Stimulated activated CD4-positive, alpha-beta T cell treated with anti-CD3 and anti-CD28 coated beads, TNF-alpha, amount 100 ng/mL, for 48 hours (primary cell): ENCODE results near the gene SPAG9.

Experiments
- DNase-seq, 3 donors: peaks; one replicate each; pipeline ENCODE4 v3.0.0-alpha.2; 2020; ENCODE audit warnings: low read depth in 3 of 3

SPAG9 gene

GRCh38 chr17:51120739-51121619 lies at the start of gene SPAG9:
TSS of gene SPAG9 (minus strand) at chr17:51120868. CDS start at chr17:51120656, 212 bp downstream.
- peak; percentile 85 to 90 (median 85) for DNase-seq

- DNase-seq: no peak
These were observed 48.7 kb upstream of the SPAG9 start for GRCh38 chr17:51169340-51169739.

GRCh38 chr17:51166987-51167931 lies 46.6 kb upstream of the SPAG9 start:
- peak; percentile 55 to 73 (median 55) for DNase-seq

GRCh38 chr17:51166198-51166986 lies 45.7 kb upstream of the SPAG9 start, which contains the start of gene NME2:
TSS of gene NME2 (plus strand) at chr17:51166411. CDS start at chr17:51166831, 420 bp downstream.
- peak; percentile 38 to 66 (median 50) for DNase-seq

GRCh38 chr17:51165680-51166197 lies 45.1 kb upstream of the SPAG9 start:
- peak in 1 of 3 donors; percentile 27 for DNase-seq

- no peak for DNase-seq
These were observed 44.4 kb upstream of the SPAG9 start for GRCh38 chr17:51164911-51165679.

GRCh38 chr17:51161541-51161940 lies 40.9 kb upstream of the SPAG9 start:
- no peak for DNase-seq

- DNase-seq: no peak
These were observed 38.9 kb upstream of the SPAG9 start for GRCh38 chr17:51159604-51160003.

GRCh38 chr17:51155416-51155815 lies 34.7 kb upstream of the SPAG9 start:
- DNase-seq: no peak

GRCh38 chr17:51154176-51154575 lies 33.5 kb upstream of the SPAG9 start:
- no peak for DNase-seq

GRCh38 chr17:51153210-51154072 lies 32.8 kb upstream of the SPAG9 start, which contains the start of gene NME1:
TSS of gene NME1 (plus strand) at chr17:51153559. CDS start at chr17:51155655, 2,096 bp downstream.
- DNase-seq: peak; percentile 94 to 98 (median 95)

- no peak for DNase-seq
These were observed 32.1 kb upstream of the SPAG9 start for GRCh38 chr17:51152766-51153209.

- DNase-seq: no peak
These were observed 30.3 kb upstream of the SPAG9 start for GRCh38 chr17:51150932-51151331.

GRCh38 chr17:51149163-51149562 lies 28.5 kb upstream of the SPAG9 start:
- DNase-seq: no peak

GRCh38 chr17:51147650-51148049 lies 27.0 kb upstream of the SPAG9 start:
- no peak for DNase-seq

GRCh38 chr17:51144266-51145022 lies 23.8 kb upstream of the SPAG9 start:
- no peak for DNase-seq

GRCh38 chr17:51142597-51142996 lies 21.9 kb upstream of the SPAG9 start:
- no peak for DNase-seq

GRCh38 chr17:51135956-51136355 lies 15.3 kb upstream of the SPAG9 start:
- no peak for DNase-seq
